GM18511 (cell line): Measurements from ENCODE around the gene PTPN7.
A peak's percentile ranks its signal among the peaks of the same experiment; 100 is the strongest.
"Not testable (repeated sequence)": the region's sequence is repeated elsewhere in the genome, so short reads cannot be mapped to it uniquely, and the experiment has no call there.

Source experiments
- ATAC-seq: cut with Tn5 transposase; IDR thresholded peaks from one replicate; pipeline ENCODE4 v1.9.1; 2021; ENCODE audit warnings: mild to moderate bottlenecking, moderate library complexity; ENCODE audit not compliant: unreplicated experiment

PTPN7 gene

DNA sequence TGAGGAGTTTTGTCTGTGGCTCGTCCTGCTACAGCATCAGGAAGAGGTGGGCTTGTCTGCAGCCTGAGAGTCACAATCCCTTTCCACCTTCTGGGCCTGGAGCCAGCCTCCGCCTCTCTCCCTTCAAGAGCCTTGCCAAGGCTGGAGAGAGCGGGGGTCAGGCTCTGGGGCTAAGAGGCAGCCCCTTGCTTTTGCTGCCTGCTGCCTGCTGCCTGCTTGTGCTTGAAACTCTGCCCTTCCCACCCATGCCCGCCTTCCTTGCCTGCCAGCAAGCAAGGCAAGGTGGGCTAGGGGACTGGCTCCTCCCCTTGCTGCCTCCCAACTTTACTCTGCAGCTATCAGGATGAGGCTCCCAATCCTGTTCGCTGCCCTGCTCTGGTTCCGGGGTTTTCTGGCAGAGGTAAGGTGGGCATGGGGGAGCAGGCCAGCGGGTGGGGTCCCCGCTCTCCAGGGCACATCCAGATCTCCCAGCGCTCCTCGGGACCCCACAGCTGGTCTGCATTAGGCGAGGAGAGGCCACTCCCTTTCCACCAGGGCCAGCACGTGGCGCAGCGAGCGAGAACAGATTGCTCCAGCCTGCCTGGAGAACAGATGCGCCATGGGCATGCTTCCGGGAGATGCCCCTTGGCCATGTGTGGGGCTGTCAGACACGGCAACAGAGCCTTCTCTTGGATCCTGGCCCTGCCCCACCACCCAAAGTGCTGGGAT lies 7.5 kb upstream of the PTPN7 start:
- no peak for ATAC-seq

DNA sequence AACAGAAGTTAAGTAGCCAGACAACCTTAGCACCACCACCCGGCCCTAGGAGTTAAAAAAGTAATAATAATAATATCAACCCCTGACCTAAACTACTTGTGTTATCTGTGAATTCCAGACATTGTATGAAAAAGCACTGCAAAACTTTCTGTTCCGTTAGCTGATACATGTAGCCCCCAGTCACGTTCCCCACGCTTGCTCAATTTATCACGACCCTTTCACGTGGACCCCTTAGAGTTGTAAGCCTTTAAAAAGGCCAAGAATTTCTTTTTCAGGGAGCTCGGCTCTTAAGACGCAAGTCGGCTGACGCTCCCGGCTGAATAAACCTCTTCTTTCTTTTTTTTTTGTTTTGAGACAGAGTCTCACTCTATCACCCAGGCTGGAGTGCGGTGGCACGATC lies 6.7 kb upstream of the PTPN7 start:
- ATAC-seq = not testable (repeated sequence)

DNA sequence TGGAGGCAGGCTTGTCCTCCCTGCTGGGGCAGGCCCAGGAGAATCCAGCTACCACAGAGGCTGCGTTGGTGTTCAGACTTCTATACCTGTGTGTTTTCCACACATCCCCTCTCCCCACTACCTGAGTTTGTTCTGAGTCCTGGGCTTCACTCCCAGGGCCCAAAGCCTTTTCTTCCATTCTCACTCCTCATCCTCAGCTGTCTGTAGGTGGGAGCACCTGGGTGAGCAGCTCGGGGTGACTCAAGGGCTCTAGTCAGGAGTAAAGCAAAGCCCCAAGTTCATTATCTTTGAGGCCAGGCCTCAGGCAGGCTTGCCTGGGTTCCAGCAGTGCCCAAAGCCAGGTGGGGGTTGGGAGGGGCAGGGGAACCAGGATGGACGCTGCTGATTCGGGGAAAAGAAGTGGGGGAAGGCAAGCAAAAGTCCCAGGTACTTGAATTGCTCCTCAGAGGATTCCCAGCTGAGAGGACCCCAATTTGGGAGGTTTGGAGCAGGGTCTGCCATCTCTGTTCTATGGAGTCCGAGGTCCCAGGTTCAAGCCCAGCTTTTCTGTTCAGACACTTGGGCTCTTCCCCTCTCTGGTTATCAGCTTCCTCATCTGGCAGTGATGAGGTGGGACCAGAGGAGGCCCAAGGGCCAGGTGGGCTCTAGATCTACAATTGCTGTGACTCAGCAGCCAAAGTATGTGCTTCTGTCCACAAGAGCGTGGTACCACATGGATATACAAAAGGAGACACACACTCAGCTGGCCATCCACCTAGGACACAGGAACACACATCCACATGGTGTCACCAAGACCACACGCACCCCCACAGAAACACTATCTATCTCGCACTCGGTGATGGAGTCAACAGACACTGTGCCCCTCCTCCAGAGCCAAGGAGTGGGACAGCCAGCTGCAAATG lies 5.8 kb upstream of the PTPN7 start:
- no peak for ATAC-seq

DNA sequence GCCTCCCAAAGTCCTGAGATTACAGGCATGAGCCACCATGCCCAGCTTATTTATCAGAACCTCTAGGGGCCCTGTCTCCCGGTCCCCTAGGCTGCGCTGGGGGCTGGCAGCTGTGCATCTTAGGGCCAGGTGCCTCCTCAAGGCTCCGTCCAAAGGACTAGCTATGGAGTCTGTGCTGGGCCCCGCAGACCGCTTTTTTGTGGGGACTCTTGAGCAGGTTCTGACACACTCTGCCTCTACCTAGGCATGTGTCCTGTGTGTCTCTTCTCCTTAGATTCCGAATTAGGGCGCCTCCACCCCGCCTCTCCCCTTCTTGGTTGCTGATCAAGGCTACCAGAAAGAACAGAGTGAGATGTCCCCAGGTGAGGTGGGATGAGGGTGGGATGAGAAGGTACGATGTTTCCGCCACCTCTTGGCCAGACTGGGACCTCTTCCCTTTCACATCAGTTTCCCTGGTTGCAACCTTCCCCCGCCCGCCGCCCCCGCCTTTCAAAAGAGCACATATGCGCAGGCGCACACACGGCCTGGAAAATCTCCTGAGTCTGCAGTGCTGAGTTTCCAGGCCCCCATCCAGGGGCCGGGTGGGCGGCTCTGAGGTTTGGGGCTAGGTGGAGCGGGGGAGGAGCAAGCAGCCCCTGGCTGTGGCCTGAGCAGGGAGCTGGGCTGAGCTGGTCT lies 5.0 kb upstream of the PTPN7 start:
- no peak for ATAC-seq

DNA sequence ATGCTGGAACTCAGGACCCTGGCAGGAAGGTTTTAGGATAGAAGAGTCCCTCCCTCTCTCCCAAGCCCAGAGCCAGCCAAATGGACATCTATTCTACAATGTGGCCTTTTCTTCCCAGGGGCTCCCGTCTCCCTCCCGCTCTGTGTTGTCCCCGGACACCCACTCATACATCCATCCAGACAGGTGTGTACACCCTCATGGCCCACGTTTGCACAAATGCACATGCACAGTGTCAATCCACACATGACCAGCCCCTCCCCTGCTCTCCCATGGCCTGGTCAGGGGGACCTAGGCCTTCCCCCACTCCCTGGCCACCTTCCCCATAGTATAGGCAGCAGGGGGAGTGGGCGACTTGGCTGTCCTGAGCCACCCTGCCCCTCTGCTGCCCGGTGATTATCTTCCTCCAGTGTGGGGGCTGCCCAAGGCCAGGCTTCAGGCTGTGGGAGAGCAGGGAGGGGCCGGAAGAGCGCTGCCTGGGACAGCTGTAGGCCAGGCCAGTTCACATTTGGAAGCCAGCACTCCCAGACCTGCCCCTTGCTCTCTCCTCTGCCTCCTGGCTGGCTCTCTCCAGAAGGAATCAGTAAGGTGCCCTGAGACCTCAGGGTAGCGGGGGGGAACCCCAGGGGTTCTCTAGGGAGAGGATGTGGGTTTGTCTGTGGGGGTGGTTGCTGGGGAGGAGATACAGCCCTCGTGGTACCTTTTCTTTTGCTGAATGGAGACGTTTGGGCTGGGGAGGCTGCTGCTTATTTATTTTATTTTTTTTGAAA lies 4.1 kb upstream of the PTPN7 start:
- peak; percentile 65 for ATAC-seq

DNA sequence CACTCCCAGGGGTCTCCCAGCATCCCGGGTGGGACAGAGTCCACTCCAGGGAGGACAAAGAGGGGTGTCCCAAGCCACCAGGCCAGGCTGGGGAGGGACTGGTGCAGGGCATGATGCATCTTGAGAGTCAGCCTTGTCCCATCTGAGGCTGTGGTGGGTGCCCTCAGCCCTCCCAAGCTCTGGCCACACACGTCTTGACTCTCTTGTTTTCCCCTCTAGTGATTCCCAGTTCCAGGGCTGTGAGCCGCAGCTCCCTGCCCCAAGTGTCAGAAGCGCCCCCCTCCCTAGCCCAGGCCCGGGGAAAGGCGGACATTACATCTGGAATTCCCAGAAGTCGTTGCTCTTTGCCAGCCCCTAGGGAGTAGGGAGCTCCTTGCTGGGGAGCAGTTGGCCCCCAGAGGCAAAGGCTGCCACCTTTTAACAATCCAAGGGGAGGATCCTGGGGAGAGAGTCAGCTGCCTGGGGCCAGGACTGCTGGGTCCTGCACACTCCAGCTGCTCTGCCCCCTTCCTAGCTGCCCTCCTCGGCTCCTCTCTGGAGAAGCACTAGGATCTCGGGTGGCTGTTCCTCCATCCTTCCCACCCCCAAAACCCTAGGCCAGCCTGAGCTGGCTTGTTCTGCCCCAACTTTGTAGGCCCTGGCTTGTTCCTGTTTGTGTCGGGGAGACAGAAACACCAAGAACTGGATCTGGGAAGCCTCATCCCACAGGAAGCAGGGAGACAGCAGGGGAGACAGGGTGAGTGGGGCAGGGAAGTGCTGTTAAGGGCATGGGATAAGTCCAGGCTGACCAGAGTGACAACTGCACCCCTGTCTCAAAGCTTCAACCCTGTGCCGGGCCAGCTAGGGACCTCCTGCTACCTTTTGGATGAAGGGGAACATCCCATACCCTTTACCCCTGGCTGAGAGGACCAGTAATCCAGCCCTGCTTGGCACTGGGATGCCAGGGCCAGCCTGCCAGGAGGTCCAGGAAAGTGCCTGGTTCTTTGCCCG lies 3.2 kb upstream of the PTPN7 start:
- no peak for ATAC-seq

DNA sequence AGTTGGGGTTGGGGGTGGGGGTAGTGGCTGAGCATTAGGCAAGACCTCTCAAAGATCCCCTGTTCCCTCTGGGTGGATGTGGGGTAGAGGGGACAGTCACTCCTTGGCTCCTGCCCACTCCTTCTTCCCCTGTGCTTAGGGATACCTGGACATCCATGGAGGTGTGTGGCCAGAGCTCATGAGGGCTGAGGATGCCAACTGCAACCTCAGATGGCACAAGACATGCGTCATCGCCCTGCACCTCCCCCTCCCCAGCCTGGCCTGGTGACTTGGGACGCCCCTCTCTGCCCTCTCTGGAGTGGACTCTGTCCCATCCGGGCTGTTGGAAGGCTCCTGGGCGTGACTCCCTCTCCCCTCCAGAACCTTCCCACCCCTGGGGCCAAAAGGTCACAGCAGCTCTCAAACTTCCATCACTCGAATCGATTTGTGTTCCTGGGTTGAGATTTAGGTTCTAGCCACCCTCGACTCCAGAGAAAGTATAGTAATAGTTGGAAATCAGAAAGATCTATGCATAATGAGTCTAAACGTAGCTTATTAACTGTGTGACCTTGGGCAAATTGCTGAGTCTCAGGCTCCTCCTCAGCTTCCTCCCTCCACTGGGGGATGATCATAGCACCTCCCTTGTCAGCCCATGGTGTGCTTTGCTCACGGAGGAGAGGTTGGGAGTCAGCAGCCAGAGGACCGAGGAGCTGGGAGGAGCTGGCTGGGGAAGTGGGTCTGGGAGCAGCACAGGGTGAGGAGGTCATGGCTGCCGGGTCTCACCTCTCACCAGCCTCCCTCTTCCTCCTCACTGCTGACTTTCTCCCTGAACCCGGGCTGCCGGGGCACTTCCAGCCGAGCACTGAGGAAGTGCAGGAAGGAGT lies 2.2 kb upstream of the PTPN7 start:
- no peak for ATAC-seq

DNA sequence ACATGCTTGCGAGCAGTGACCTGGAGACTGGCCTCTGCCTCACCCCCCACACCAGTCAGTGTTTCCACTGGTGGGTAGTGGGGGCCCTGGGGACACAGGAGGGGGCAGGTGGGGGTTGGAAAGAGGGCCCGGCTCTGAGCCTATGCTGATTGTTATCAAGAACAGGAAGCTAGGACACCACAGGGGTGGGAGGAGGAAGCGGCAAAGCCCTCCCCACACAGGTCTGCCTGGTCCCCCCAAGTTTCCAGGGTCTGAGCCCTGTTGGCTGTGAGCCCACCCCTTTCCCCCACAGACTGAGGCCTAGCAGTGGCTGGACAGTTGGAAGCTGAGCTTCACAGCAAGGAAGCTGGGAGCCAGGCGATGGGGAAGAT lies 1.6 kb upstream of the PTPN7 start:
- no peak for ATAC-seq

DNA sequence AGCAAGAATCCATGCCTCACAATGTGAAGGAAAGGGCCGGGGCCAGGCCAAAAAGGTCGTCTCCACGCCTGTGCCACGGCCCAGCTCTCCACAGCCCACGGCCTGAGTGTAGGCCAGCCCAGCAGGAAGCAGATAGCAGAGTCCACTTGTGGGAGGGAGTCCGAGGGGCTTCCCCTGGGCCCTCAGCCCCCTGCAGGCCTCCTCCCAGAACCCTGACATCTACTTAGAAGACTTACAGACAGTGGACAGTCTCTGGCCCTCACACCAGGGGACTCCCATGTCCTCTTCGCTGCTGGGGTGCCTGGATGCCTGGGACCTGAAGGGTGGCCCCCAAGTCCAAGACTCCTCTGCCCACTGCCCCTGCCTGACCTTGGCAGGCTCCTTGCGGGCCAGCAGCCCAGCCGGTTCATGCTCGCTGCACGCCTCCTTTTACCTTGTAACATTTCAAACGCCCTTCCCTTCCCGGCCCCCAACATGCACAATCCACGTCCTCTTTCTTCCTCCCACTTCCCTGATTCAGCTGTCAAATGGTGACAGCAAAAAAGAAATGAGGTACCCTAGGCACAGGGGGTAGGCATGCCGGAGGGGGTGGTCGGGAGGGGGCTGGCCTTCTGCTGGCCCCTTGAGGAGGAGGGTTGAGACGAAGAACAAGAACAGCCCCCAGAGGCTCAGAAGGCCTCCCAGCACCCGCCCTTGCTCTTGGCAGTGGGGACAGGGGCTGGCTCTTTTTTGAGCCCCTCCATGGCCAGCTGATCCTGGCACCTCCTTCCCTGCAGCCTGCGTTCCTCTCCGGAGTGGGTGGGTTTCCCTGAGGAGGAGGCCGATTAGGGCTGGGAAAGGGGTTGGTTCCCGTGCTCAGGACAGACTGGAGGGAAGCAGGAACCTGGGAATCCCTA lies 997 bp upstream of the PTPN7 start:
- no peak for ATAC-seq

DNA sequence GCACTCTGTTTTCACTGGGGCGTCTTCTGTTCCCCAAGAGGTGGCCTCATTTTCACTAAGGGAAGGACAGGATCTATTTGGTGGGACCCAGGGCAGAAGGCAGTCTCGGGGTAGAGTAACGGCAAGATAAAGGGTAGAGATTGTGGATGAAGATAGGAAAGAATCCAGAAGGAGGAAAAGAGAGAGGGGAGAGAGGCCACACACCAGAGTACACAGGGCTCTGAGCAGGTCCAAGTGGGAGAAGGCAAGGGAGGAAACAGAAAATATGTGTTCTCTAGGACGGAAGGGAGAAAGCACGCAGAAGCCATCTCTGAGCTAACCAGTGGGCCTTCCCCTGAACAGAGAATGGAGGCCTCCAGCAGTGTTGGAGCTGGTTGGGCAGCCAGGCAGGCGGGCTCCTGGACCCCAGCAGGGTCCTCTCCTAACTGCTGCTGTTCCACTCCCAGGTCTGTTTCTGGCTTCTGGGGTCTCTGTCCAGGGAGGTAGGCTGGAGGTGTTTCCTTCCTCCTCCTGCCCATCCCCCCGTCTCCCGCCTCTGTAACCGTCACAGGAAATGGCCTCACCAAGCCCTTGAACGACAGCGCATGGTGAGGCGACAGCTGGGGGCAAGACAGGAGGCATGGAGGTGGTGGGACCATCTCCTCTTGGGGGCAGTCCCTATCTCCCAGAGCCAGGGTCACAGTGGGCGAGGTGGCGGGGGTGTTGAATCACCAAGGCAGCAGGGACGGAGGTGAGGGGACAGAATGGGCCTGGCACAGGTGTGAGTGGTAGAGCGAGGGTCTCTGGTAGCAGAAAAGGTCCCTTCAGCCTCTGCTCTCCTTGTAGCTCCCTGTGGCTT lies 649 bp downstream of the PTPN7 start:
- ATAC-seq = peak; percentile 35

DNA sequence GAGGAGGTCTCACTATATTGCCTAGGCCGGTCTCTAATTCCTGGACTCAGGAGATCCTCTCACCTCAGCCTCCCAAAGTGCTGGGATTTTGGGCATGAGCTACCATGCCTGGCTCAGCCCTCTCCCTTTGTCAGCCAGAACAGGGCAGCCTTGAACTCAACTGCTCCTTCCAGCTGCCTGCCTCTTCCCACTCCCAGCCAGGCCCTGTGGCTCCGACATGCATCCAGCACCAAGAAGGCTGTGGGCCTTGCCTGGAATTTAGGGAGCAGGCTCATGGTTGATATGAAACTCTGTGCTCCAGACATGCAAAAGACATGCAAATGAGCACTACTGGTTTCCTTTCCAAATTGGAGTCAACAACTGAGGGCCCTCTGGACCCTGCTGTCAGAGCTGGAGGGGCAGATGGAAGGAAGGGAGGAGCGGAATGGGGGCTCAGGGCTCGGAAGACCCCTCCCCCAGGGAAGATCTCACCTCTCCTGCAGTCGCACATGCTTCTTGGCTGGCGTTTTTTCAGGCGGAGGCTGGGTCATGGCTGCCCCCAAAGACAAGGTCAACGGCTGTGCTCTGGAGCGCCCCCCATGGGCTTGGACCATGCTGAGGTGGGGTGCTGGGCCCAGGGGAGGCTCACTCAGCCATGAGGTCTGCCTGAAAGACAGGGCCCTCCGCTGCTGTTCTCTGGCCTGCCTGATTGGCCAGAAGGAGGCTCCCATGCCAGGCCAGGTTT lies 1.4 kb downstream of the PTPN7 start:
- no peak for ATAC-seq

DNA sequence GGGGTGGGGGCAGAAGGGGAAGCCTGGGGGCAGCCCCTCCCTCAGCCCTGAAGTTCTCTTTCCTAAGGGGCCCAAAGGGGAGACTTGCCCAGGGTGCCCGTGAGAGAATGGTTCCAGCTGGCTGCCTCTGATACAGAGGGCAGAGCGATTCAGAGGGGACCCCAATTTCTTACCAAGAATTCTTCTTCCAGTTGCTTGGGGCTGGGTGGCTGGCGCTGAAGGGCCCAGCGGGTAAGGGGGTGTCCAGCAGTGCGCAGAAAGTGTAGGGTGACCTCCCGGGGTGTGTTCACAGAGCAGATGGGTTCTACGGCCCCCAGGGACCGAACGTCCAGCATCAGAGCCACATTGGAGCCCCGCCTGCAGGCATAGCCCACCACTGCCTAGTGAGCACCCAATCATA lies 2.5 kb downstream of the PTPN7 start:
- ATAC-seq = no peak

DNA sequence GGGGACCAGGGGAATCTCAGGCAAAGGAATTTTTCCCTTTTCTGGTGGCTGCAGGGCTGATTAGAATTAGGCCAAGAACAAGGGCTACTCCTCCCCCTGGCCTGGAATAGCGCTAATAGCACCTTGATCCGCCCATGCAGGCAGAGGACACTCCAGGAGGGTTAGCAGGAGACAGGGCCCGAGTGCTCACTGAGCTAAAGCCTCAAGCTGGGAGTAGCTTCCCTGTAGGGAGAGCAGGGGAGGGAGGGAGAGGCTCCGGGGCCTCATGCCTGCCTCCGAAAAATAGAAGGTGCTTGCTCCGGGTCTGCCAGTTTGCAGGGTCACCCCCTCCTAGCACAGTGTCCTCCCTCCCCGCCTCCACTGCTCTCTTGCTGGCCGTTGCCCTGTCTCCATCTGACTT lies 3.8 kb downstream of the PTPN7 start:
- no peak for ATAC-seq

DNA sequence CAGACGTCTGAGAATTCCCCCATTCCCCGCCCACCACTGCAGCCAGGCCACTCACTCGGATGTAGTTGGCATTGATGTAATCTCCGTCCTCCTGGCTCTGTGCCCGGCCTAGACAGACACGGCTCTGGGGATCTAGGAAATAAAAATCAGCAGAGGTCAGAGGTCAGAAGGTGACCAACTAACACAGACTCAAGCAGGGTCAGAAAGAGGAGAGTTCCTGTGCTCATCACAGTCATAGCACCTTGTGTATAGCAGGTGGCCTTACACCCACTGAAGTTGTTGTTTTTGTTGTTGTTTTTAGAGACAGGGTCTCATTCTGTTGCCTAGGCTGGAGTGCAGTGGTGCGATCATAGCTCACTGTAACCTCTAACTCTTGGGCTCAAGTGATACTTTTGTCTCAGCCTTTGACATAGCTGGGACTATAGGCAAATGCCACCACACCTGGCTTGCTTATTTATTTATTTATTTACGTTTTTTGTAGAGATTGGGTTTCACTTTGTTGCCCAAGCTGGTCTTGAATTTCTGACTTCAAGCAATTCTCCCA lies 4.9 kb downstream of the PTPN7 start:
- no peak for ATAC-seq

DNA sequence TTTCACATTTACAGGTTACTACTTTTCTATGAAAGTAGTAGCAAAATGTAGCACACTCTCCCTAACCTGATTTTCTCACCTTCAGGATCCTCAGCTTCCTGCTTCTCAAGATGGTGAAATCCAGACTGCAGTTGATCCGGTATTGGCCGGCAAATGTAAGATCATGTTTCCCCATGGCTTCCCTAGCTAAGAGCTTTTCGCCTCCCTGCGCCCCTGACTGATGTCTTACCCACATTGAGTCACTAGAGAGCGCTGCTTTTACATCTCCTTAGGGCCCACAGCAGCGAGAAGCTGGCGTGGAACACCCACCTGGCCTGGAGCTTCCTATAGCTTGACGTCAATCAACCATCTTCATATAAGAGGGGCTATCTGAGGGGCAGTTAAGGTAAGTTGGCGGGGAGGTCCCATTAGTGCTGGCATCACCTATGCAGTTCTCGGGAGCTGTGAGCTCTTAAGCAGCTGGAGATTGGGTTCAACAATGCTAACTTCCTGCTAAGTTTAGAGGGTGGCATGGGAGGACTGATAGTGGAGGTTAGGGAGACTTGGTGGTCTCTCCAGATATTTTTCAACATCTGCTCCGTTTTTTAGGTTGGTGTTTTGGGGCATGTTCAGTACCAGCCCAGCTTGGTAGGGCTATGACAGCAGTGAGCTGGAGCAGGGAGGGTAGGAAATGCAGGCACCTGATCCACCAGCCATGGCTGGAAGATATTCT lies 5.5 kb downstream of the PTPN7 start:
- ATAC-seq = no peak
